ENCODE results near the gene FMNL1. TPM values are rescaled to one million over a fixed set of nuclear protein-coding genes. Genes with fewer than 3 reads are reported as not detected.

FMNL1 gene
- total RNA-seq, 1 donor from 2014 or later, result 22.1 TPM

- Histone ChIP-seq H3K4me1 (no peaks in the 10 kb centered on the region), H3K9me3 (no peaks in the 10 kb centered on the region), H3K27me3 (no peaks in the 10 kb centered on the region), H3K36me3 (peaks cover 0 to 79% of the 10 kb centered on the region in 2 donors), H3K4me3 (no peak overlapping the region), H3K27ac (no peak overlapping the region)
- intact Hi-C loops (cut with DNase I), result no loop called here
- DNase-seq (ENCODE audit: extremely low spot score in 2 of 2), result no peak
- no peak for TF ChIP-seq CTCF (IDR thresholded peaks at IDR 0.05)
- TF ChIP-seq POLR2A (IDR thresholded peaks at IDR 0.05), result no peak
- TF ChIP-seq POLR2AphosphoS5 (IDR thresholded peaks at IDR 0.05; ENCODE audit: insufficient read depth in 1 of 2, low read depth in 1 of 2), result no peak
These were observed 48.2 kb downstream of the FMNL1 start for GRCh38 chr17:45269912-45270311.

GRCh38 chr17:45270828-45271418 is 49.2 kb downstream of the FMNL1 start:
- TF ChIP-seq CTCF (IDR thresholded peaks at IDR 0.05) (no peak), POLR2AphosphoS5 (IDR thresholded peaks at IDR 0.05; ENCODE audit: insufficient read depth in 1 of 2, low read depth in 1 of 2) (no peak), POLR2A (IDR thresholded peaks at IDR 0.05) (no peak)
- DNase-seq (ENCODE audit: extremely low spot score in 2 of 2), result no peak
- Histone ChIP-seq H3K36me3 (peaks cover 0 to 71% of the 10 kb centered on the region in 2 donors), H3K9me3 (no peaks in the 10 kb centered on the region), H3K4me1 (no peaks in the 10 kb centered on the region), H3K4me3 (no peak overlapping the region), H3K27me3 (no peaks in the 10 kb centered on the region), H3K27ac (no peak overlapping the region)
- intact Hi-C loops (cut with DNase I), result no loop called here

- Histone ChIP-seq H3K4me1 (no peaks in the 10 kb centered on the region), H3K36me3 (peaks cover 0 to 71% of the 10 kb centered on the region in 2 donors), H3K27ac (no peak overlapping the region), H3K4me3 (no peak overlapping the region), H3K9me3 (no peaks in the 10 kb centered on the region), H3K27me3 (no peaks in the 10 kb centered on the region)
- DNase-seq (ENCODE audit: extremely low spot score in 2 of 2), result no peak
- intact Hi-C loops (cut with DNase I), result no loop called here
- TF ChIP-seq POLR2A (IDR thresholded peaks at IDR 0.05), result no peak
- no peak for TF ChIP-seq CTCF (IDR thresholded peaks at IDR 0.05)
- TF ChIP-seq POLR2AphosphoS5 (IDR thresholded peaks at IDR 0.05; ENCODE audit: insufficient read depth in 1 of 2, low read depth in 1 of 2), result no peak
These were observed 49.9 kb downstream of the FMNL1 start for GRCh38 chr17:45271603-45272002.

GRCh38 chr17:45273551-45273957 is 51.9 kb downstream of the FMNL1 start:
- H3K4me3 ChIP-seq, result no peak overlapping the region
- no peak for DNase-seq (ENCODE audit: extremely low spot score in 2 of 2)
- H3K9me3 ChIP-seq, result no peaks in the 10 kb centered on the region
- no peak for TF ChIP-seq POLR2AphosphoS5 (IDR thresholded peaks at IDR 0.05; ENCODE audit: insufficient read depth in 1 of 2, low read depth in 1 of 2)
- no peak for TF ChIP-seq CTCF (IDR thresholded peaks at IDR 0.05)
- TF ChIP-seq POLR2A (IDR thresholded peaks at IDR 0.05), result no peak
- intact Hi-C loops (cut with DNase I), result no loop called here
- H3K4me1 ChIP-seq, result peaks cover 18% of the 10 kb centered on the region
- no peaks in the 10 kb centered on the region for H3K27me3 ChIP-seq
- no peak overlapping the region for H3K27ac ChIP-seq
- peaks cover 0 to 54% of the 10 kb centered on the region in 2 donors for H3K36me3 ChIP-seq

- TF ChIP-seq POLR2A (IDR thresholded peaks at IDR 0.05) (no peak), POLR2AphosphoS5 (IDR thresholded peaks at IDR 0.05; ENCODE audit: insufficient read depth in 1 of 2, low read depth in 1 of 2) (no peak), CTCF (IDR thresholded peaks at IDR 0.05) (no peak)
- no peaks in the 10 kb centered on the region for H3K27me3 ChIP-seq
- H3K4me3 ChIP-seq, result no peak overlapping the region
- H3K36me3 ChIP-seq, result peaks cover 0 to 49% of the 10 kb centered on the region in 2 donors
- no peak for DNase-seq (ENCODE audit: extremely low spot score in 2 of 2)
- H3K4me1 ChIP-seq, result peaks cover 22% of the 10 kb centered on the region
- intact Hi-C loops (cut with DNase I), result no loop called here
- no peaks in the 10 kb centered on the region for H3K9me3 ChIP-seq
- H3K27ac ChIP-seq, result no peak overlapping the region
These were observed 52.3 kb downstream of the FMNL1 start for GRCh38 chr17:45274033-45274432.
